ENCODE measurements around the gene ZNF444.
A peak's percentile ranks its signal among the peaks of the same experiment; 100 is the strongest.

DNA sequence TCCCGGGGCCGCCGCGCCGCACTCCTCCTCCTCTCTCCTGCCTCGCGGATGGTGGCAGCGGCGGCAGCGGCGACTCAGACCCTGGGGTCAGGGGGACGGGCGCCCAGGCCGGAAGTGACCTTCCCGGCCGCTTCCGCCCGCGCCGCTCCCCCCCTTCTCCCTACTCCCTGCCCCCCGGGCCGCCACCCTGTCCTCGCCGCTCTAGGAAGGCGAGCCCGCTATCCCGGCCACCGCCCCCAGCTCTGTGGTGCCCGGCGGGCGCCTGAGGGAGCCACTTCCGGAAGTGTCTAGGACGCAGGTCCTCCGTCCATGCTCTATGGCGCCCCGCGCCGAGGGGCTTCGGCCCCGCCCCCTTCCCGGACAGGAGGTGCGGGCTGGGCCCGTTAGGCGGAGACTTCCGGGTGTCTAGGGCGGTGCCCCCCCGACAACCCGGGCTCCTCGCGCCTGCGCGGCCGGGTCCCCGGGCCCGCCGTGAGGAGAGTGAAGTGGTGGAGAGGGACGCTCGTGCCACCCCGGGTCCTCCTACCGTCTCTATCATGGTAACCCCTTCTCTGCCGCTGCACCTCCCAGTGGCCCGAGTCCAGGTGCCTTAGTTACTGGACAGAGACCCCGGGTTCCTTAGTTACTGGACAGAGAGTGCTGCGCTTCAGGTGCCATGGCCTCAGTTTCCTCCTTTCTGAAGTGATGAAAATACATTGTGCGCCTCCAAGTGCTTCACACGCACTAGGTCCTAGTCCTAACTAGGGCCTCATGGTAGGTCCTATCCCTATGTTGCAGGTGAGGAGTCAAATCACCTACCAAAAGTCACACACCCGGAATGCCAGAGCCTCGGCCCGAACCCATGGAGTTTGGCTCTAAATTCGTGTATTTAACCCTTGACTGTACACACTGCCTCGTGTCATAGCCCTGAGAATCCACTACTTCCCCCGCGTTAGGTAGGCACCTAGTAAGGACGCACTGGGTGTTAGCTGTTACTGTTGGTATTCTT, 19.6 kb upstream of the ZNF444 start, which contains the start of gene ZNF787:
- TF ChIP-seq CTCF (IDR thresholded peaks at IDR 0.05) (peak in 2 of 4 experiments; percentile 23 to 32), POLR2AphosphoS5 (IDR thresholded peaks at IDR 0.05) (peak; percentile 93)

Measured in prostate gland (tissue), 2 donors.